Choroid plexus epithelial cell (primary cell): Measurements from ENCODE around the gene WBP4.
"Not testable (repeated sequence)": the region's sequence is repeated elsewhere in the genome, so short reads cannot be mapped to it uniquely, and the experiment has no call there.

Experiments used
- DNase-seq: peaks from one replicate; pipeline ENCODE4 v3.0.0-alpha.2; 2010; ENCODE audit warnings: low read depth
- H3K4me3 ChIP-seq: 2 replicates; pipeline ENCODE4 v1.5.1; 2011; ENCODE audit warnings: low read depth, mild to moderate bottlenecking, control low read depth, low read length, moderate library complexity
- CTCF ChIP-seq: conservative IDR thresholded peaks from 2 replicates; pipeline ENCODE4 v1.5.1; 2011; ENCODE audit warnings: low read depth, mild to moderate bottlenecking, control low read depth, inconsistent platforms, low read length, moderate library complexity

Gene WBP4

GRCh38 chr13:41032691-41033376, 28.5 kb upstream of the WBP4 start:
- TF ChIP-seq CTCF, result no peak
- no peak overlapping the region for H3K4me3 ChIP-seq
- no peak for DNase-seq

- no peak for DNase-seq
- no peak overlapping the region for H3K4me3 ChIP-seq
- TF ChIP-seq CTCF, result no peak
Observed at GRCh38 chr13:41034382-41034781, 26.9 kb upstream of the WBP4 start.

GRCh38 chr13:41034881-41035280, 26.4 kb upstream of the WBP4 start:
- TF ChIP-seq CTCF, result no peak
- DNase-seq, result no peak
- H3K4me3 ChIP-seq, result no peak overlapping the region

GRCh38 chr13:41036557-41036956, 24.8 kb upstream of the WBP4 start:
- DNase-seq, result not testable (repeated sequence)

GRCh38 chr13:41039746-41040145, 21.6 kb upstream of the WBP4 start:
- DNase-seq, result no peak
- TF ChIP-seq CTCF, result no peak
- no peak overlapping the region for H3K4me3 ChIP-seq

More at GRCh38 chr13:41036557-41036956, 24.8 kb upstream of the WBP4 start:
- not testable (repeated sequence) for H3K4me3 ChIP-seq

GRCh38 chr13:41040584-41041334, 20.6 kb upstream of the WBP4 start:
- no peak for DNase-seq
- H3K4me3 ChIP-seq, result no peak overlapping the region
- TF ChIP-seq CTCF, result no peak

GRCh38 chr13:41042419-41042818, 18.9 kb upstream of the WBP4 start:
- DNase-seq, H3K4me3 ChIP-seq: not testable (repeated sequence)

- H3K4me3 ChIP-seq, result no peak overlapping the region
- no peak for DNase-seq
- no peak for TF ChIP-seq CTCF
Observed at GRCh38 chr13:41048640-41049039, 12.7 kb upstream of the WBP4 start.
